OCI-LY1 (cell line): ENCODE measurements around the gene PYGL.

ENCODE experiments used
- CTCF ChIP-seq: fragments of 200-600 bp; sonication (generic), shearing (Covaris generic); IDR thresholded peaks from 2 replicates; pipeline ENCODE4 v1.5.1; 2017; ENCODE audit warnings: mild to moderate bottlenecking, antibody characterized with exemption, low read length, moderate library complexity, mixed read lengths
- EZH2 ChIP-seq: fragments of 200-600 bp; sonication (generic), shearing (Covaris generic); IDR thresholded peaks from 2 replicates; pipeline ENCODE4 v1.8.0; 2017; ENCODE audit warnings: borderline replicate concordance, mixed run types, mild to moderate bottlenecking, antibody characterized with exemption, low read length, moderate library complexity, mixed read lengths

GRCh38 chr14:50941151-50941550 is 3.1 kb downstream of the PYGL start:
- TF ChIP-seq CTCF (no peak), EZH2 (no peak)
